Neural progenitor cell (in vitro differentiated cells): ENCODE results near the gene CMTM1. TPM values are rescaled to one million over a fixed set of nuclear protein-coding genes. Genes with fewer than 3 reads are reported as not detected.

Source experiments
- DNase-seq: peaks from one replicate; pipeline ENCODE4 v3.0.0-alpha.2; 2016; ENCODE audit warnings: low spot score
- H2AFZ ChIP-seq: fragments of 200-600 bp; sonication (generic); replicated peaks from 2 replicates; pipeline ENCODE4 v1.6.1; 2016; ENCODE audit warnings: antibody characterized with exemption
- H3F3A ChIP-seq: fragments of 200-600 bp; sonication (generic); 2 replicates; pipeline ENCODE4 v1.6.1; 2016; ENCODE audit warnings: antibody characterized with exemption, low read depth
- H3K27ac ChIP-seq: fragments of 200-600 bp; sonication (generic); 2 replicates; pipeline ENCODE4 v1.5.1; 2016; ENCODE audit warnings: mild to moderate bottlenecking
- H3K27me3 ChIP-seq: fragments of 200-600 bp; sonication (generic); 2 replicates; pipeline ENCODE4 v1.6.1; 2016; ENCODE audit warnings: mild to moderate bottlenecking, moderate library complexity
- H3K36me3 ChIP-seq: fragments of 200-600 bp; sonication (generic); 2 replicates; pipeline ENCODE4 v1.5.1; 2016
- H3K4me1 ChIP-seq: fragments of 200-600 bp; sonication (generic); 2 replicates; pipeline ENCODE4 v1.6.1; 2016; ENCODE audit warnings: mixed run types
- H3K4me2 ChIP-seq: fragments of 200-600 bp; sonication (generic); 2 replicates; pipeline ENCODE4 v1.6.1; 2016
- H3K4me3 ChIP-seq: fragments of 200-600 bp; sonication (generic); 2 replicates; pipeline ENCODE4 v1.5.1; 2016
- H3K79me2 ChIP-seq: fragments of 200-600 bp; sonication (generic); 2 replicates; pipeline ENCODE4 v1.6.1; 2016; ENCODE audit warnings: low read depth
- H3K9ac ChIP-seq: fragments of 200-600 bp; sonication (generic); 2 replicates; pipeline ENCODE4 v1.6.1; 2016
- H3K9me3 ChIP-seq: fragments of 200-600 bp; sonication (generic); 2 replicates; pipeline ENCODE4 v1.5.1; 2016; ENCODE audit warnings: low read depth
- H4K20me1 ChIP-seq: fragments of 200-600 bp; sonication (generic); 2 replicates; pipeline ENCODE4 v1.6.1; 2016; ENCODE audit warnings: low read depth
- H3K27ac Mint-ChIP-seq: 3 replicates; pipeline ENCODE4 v1.8.0; 2021; ENCODE audit warnings: mixed read lengths
- H3K27me3 Mint-ChIP-seq: 2 replicates; pipeline ENCODE4 v1.8.0; 2022; ENCODE audit warnings: low read depth, mild to moderate bottlenecking, inconsistent platforms, moderate library complexity, mixed read lengths; ENCODE audit not compliant: insufficient read depth
- H3K36me3 Mint-ChIP-seq: 3 replicates; pipeline ENCODE4 v1.8.0; 2021; ENCODE audit warnings: mixed read lengths
- H3K4me1 Mint-ChIP-seq: 3 replicates; pipeline ENCODE4 v1.8.0; 2021; ENCODE audit warnings: mixed read lengths
- H3K4me3 Mint-ChIP-seq: 3 replicates; pipeline ENCODE4 v1.8.0; 2021; ENCODE audit warnings: mild to moderate bottlenecking, moderate library complexity, mixed read lengths
- H3K9me3 Mint-ChIP-seq: 3 replicates; pipeline ENCODE4 v1.8.0; 2020; ENCODE audit warnings: mixed read lengths
- EZH2 ChIP-seq: fragments of 200-600 bp; sonication (generic); IDR thresholded peaks from 2 replicates; pipeline ENCODE4 v1.6.1; 2017; ENCODE audit warnings: antibody characterized with exemption, mild to moderate bottlenecking, moderate library complexity
- EZH2phosphoT487 ChIP-seq: fragments of 200-600 bp; sonication (generic); IDR thresholded peaks from 2 replicates; pipeline ENCODE4 v1.6.1; 2017; ENCODE audit warnings: antibody characterized with exemption
- total RNA-seq: library from RNA; depleted of rRNA; stranded (reverse); fragments of >200 nt; gene quantifications from 2 replicates; pipeline ENCODE4 v1.2.3, GENCODE V29; 2015; ENCODE audit warnings: low replicate concordance
- TF ChIP-seq, protein P1 (sequence below): fragments of 200-600 bp; sonication (generic); IDR thresholded peaks from 2 replicates; pipeline ENCODE4 v1.5.1; 2017; ENCODE audit warnings: antibody characterized with exemption, mild to moderate bottlenecking

Gene CMTM1
- total RNA-seq, 1 donor from 2014 or later, result not detected

DNA sequence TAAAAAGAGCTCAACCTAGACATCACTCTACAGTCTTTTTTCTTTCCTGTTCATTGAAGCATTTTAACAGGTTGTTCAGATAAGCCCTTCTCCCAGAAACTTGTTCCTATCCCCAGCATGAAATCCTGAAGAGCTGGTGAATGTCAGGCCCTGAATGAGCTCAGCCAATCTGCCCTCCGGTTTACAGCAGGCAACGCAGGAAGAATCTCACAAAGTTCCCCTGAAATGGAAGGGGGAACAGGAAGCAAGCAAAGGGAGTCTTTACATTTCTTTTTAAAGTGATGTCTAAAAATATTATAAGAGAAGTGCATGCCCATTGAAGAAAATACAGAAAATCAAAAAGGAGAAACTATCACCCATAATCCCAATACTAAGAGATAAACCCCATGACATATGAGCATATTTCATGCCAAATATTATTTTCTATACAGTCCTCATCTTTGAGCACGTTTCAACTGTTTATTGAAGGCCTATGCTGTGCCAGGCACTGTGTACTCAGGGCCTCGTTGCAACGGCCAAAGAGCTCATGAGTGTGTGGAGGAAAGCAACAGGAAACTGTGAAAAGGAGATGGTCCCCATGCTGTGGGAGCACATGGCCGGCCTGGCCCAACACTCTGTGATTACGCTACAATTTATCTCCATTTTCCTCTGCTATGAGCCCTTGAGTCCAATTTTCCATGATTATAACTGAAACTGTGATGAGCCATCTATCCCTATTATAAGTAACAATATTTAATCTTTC, 22.1 kb upstream of the CMTM1 start:
- TF ChIP-seq, protein P1, sequence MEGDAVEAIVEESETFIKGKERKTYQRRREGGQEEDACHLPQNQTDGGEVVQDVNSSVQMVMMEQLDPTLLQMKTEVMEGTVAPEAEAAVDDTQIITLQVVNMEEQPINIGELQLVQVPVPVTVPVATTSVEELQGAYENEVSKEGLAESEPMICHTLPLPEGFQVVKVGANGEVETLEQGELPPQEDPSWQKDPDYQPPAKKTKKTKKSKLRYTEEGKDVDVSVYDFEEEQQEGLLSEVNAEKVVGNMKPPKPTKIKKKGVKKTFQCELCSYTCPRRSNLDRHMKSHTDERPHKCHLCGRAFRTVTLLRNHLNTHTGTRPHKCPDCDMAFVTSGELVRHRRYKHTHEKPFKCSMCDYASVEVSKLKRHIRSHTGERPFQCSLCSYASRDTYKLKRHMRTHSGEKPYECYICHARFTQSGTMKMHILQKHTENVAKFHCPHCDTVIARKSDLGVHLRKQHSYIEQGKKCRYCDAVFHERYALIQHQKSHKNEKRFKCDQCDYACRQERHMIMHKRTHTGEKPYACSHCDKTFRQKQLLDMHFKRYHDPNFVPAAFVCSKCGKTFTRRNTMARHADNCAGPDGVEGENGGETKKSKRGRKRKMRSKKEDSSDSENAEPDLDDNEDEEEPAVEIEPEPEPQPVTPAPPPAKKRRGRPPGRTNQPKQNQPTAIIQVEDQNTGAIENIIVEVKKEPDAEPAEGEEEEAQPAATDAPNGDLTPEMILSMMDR, result no peak
- no peak for TF ChIP-seq EZH2phosphoT487
- TF ChIP-seq EZH2, result no peak
- peaks cover 14% of the 10 kb centered on the region for H3F3A ChIP-seq
- Mint-ChIP-seq H3K27ac (no peak overlapping the region), H3K4me1 (peaks cover 29% of the 10 kb centered on the region), H3K27me3 (no peaks in the 10 kb centered on the region), H3K36me3 (peaks cover 21% of the 10 kb centered on the region), H3K4me3 (no peak overlapping the region), H3K9me3 (no peaks in the 10 kb centered on the region)
- no peaks in the 10 kb centered on the region for H3K36me3 ChIP-seq
- no peak for DNase-seq
- H3K4me3 ChIP-seq, result no peak overlapping the region
- H3K9me3 ChIP-seq, result no peaks in the 10 kb centered on the region
- H4K20me1 ChIP-seq, result no peaks in the 10 kb centered on the region
- H3K27me3 ChIP-seq, result no peaks in the 10 kb centered on the region
- H3K79me2 ChIP-seq, result no peaks in the 10 kb centered on the region
- no peak overlapping the region for H3K27ac ChIP-seq
- peaks cover 12% of the 10 kb centered on the region for H3K4me1 ChIP-seq
- H3K9ac ChIP-seq, result no peak overlapping the region
- H2AFZ ChIP-seq, result no peak overlapping the region
- no peak overlapping the region for H3K4me2 ChIP-seq

DNA sequence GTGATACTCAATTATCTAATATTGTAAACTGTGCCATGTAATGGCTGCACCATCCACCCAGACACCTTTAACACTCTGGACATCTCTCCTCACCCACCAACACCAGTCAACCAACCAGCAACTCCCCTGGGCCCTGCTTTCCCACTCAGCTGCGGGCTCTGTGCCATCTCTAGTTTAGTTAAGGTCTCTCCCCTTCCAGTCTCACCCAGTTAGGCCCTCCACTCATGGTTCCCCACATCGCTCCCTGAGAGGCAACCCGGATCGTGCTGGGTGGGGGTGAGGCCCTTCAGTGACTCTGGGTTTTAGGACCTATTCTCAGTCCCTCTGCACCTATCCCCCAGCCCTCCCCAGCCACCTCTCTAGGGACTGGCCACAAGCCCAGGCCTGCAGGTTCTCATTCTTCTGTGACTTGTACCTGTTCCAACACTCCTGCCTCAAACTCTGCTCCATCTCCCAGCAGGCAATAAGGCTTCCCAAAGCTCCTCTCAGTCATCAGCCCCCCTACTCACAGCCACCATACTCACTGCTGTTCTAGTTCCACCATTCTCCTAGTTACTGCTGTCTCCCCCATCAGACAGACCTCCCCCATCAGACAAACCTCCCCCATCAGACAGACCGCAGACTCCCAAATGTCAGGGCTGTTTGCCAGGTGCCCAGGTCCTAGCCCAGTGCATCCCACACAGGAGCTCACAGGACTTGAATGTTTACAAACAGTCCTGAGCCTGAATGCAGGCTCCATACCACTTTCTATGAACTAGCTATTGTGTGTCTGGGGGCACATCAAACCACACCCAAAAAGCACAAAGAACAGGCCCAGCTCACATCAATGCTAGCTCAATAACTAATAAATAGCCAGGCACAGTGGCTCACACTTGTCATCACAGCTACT, 18.9 kb upstream of the CMTM1 start:
- peaks cover 33% of the 10 kb centered on the region for H3K4me1 Mint-ChIP-seq
- no peak overlapping the region for H3K27ac Mint-ChIP-seq
- H3K4me3 Mint-ChIP-seq, result no peak overlapping the region

DNA sequence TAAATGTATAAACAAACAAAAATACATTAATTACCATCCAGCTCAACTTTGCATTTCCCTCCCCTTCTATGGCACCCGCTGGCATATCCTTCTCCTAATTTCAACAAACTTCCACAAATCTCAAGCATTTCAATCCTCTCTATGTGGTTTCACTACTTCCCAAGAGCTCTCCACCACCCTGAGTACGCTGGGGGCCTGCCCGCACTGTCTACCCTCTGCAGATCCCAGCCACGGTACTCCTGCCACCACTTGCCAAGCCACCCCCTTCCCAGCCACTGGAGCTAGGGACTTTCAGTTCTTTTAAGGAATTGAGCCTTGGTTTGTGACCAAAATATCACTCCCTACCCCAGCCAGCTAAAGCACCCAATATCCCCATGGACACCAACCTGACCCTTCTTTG, 18.2 kb upstream of the CMTM1 start:
- no peaks in the 10 kb centered on the region for H3K9me3 ChIP-seq
- peaks cover 2% of the 10 kb centered on the region for H3K9me3 Mint-ChIP-seq
- peaks cover 6% of the 10 kb centered on the region for H3K27me3 ChIP-seq
- H3K4me3 ChIP-seq, result no peak overlapping the region
- no peaks in the 10 kb centered on the region for H3K36me3 ChIP-seq
- H3K79me2 ChIP-seq, result peaks cover 3% of the 10 kb centered on the region
- peaks cover 15% of the 10 kb centered on the region for H3K4me1 ChIP-seq
- H3K27ac Mint-ChIP-seq, result peak overlapping the region; percentile 51
- no peak overlapping the region for H3K9ac ChIP-seq
- no peak overlapping the region for H3K4me2 ChIP-seq
- H3K4me1 Mint-ChIP-seq, result peaks cover 36% of the 10 kb centered on the region
- DNase-seq, result no peak
- H3K27me3 Mint-ChIP-seq, result peaks cover 9% of the 10 kb centered on the region
- H4K20me1 ChIP-seq, result no peaks in the 10 kb centered on the region
- peaks cover 29% of the 10 kb centered on the region for H3F3A ChIP-seq
- H3K27ac ChIP-seq, result no peak overlapping the region
- no peak overlapping the region for H2AFZ ChIP-seq
- H3K36me3 Mint-ChIP-seq, result peaks cover 20% of the 10 kb centered on the region
- H3K4me3 Mint-ChIP-seq, result peak overlapping the region; percentile 82
- TF ChIP-seq EZH2phosphoT487, result no peak
- TF ChIP-seq, protein P1, result no peak

More for the DNA sequence above, 18.9 kb upstream of the CMTM1 start:
- Histone ChIP-seq H3K9ac (no peak overlapping the region), H3K36me3 (no peaks in the 10 kb centered on the region), H3K4me2 (no peak overlapping the region), H3K27ac (no peak overlapping the region), H2AFZ (no peak overlapping the region), H3K27me3 (no peaks in the 10 kb centered on the region), H3K4me3 (no peak overlapping the region), H3K9me3 (no peaks in the 10 kb centered on the region), H4K20me1 (no peaks in the 10 kb centered on the region), H3K4me1 (peaks cover 17% of the 10 kb centered on the region), H3K79me2 (no peaks in the 10 kb centered on the region), H3F3A (peaks cover 30% of the 10 kb centered on the region)
- TF ChIP-seq EZH2phosphoT487, result no peak
- TF ChIP-seq EZH2, result no peak
- TF ChIP-seq, protein P1, result no peak
- Mint-ChIP-seq H3K27me3 (peaks cover 7% of the 10 kb centered on the region), H3K9me3 (peaks cover under 1% of the 10 kb centered on the region), H3K36me3 (peaks cover 18% of the 10 kb centered on the region)
- no peak for DNase-seq
